ENCODE measurements around the gene RCL1. TPM values are rescaled to one million over a fixed set of nuclear protein-coding genes. Genes with fewer than 3 reads are reported as not detected.

The RCL1 gene
- total and polyA plus RNA-seq, 8 donors, result 11.3 to 153 (median 21.9) TPM

DNA sequence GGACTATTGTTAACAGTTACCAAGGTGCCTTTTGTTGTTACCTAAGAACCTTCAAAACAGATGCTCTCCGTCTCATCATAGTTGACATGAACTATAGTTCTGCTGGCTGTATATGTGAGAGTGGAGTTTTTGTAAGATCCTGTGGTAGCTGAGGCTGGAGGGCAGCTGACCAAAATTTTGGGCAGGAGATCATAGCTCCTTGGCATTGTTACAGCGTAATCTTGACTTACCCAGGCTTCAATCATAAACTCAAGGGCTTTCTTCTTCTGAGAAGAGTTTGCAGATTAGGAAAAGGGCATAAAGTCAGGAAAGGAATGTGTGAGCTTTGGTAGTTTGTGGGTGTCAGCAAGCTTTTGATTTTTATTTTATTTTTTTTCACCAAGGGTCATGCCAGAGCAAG, 34.5 kb downstream of the RCL1 start:
- Histone ChIP-seq H3K4me1 (peaks cover 9 to 24% (median 11%) of the 10 kb centered on the region in 3 donors), H3K36me3 (no peaks in the 10 kb centered on the region), H3K9me3 (no peaks in the 10 kb centered on the region), H3K27me3 (no peaks in the 10 kb centered on the region), H3K4me3 (no peak overlapping the region), H3K27ac (no peak overlapping the region)
- 90 to 95% methylated on average over 2 of the region's 2 CpGs for WGBS, 2 donors
- intact Hi-C loops (cut with DNase I), result no loop called here
- ATAC-seq (no peak), FAIRE-seq (no peak), DNase-seq (no peak)
- TF ChIP-seq, protein P1, sequence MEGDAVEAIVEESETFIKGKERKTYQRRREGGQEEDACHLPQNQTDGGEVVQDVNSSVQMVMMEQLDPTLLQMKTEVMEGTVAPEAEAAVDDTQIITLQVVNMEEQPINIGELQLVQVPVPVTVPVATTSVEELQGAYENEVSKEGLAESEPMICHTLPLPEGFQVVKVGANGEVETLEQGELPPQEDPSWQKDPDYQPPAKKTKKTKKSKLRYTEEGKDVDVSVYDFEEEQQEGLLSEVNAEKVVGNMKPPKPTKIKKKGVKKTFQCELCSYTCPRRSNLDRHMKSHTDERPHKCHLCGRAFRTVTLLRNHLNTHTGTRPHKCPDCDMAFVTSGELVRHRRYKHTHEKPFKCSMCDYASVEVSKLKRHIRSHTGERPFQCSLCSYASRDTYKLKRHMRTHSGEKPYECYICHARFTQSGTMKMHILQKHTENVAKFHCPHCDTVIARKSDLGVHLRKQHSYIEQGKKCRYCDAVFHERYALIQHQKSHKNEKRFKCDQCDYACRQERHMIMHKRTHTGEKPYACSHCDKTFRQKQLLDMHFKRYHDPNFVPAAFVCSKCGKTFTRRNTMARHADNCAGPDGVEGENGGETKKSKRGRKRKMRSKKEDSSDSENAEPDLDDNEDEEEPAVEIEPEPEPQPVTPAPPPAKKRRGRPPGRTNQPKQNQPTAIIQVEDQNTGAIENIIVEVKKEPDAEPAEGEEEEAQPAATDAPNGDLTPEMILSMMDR (IDR thresholded peaks at IDR 0.05), result no peak

DNA sequence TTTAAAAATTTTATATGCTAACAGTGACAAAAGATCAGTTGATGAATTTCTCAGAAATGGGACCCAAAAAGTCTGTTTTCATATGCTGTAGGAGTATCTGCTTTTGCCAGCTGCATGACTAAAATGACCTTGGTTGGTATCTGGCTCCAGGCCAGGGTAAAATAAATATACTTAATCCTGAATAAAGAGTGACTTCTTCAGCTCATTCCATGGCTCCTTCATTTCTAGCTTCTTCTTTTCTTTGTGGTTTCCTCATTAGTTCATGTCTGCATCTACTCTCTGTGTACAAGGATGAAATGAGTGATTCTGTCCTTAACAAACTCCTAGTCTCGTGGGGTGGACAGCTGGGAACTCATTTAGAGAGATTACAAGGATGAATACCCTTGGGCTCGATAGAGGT, 36.0 kb downstream of the RCL1 start:
- Histone ChIP-seq H3K27ac (peak overlapping the region in 1 of 4 donors; percentile 48), H3K4me3 (no peak overlapping the region), H3K36me3 (no peaks in the 10 kb centered on the region), H3K9me3 (no peaks in the 10 kb centered on the region), H3K4me1 (peaks cover 13 to 29% (median 24%) of the 10 kb centered on the region in 3 donors), H3K27me3 (no peaks in the 10 kb centered on the region)
- DNase-seq (peak in 1 of 6 donors; percentile 35), FAIRE-seq (no peak), ATAC-seq (peak; percentile 44 to 73 (median 68))
- TF ChIP-seq, protein P1 (IDR thresholded peaks at IDR 0.05), result no peak
- intact Hi-C loops (cut with DNase I), result no loop called here
- WGBS, 2 donors, result 48 to 57% methylated on average over 2 of the region's 2 CpGs

DNA sequence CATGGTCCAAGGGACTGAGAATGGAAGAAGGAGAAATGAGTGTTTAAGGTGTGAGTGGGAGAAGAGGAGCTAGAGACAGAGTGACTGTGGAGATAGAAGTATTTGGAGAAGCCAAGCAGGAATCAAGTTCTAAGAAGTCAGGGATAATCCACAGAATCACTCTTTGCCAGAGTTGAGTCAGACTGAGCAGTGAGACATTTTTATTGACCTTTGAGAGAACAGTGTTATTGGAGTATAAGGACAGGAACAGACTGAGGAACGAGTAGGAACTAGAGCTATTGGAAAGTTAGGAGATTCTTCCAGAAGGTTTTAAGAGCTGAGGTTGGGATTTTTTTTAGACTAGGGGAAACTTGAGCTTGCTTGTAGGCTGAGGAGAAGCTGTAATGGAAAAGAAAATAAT, 37.2 kb downstream of the RCL1 start:
- FAIRE-seq, result no peak
- peaks cover 20 to 38% (median 26%) of the 10 kb centered on the region in 3 donors for H3K4me1 ChIP-seq
- TF ChIP-seq, protein P1 (IDR thresholded peaks at IDR 0.05), result no peak
- H3K36me3 ChIP-seq, result no peaks in the 10 kb centered on the region
- H3K27me3 ChIP-seq, result no peaks in the 10 kb centered on the region
- DNase-seq, result no peak
- intact Hi-C loops (cut with DNase I), result no loop called here
- no peak overlapping the region for H3K4me3 ChIP-seq
- H3K9me3 ChIP-seq, result no peaks in the 10 kb centered on the region
- ATAC-seq, result peak in 2 of 4 donors; percentile 8 to 34
- H3K27ac ChIP-seq, result peak overlapping the region in 1 of 4 donors; percentile 1
- WGBS, 2 donors, result 71% methylated on average over 1 of the region's 1 CpG

DNA sequence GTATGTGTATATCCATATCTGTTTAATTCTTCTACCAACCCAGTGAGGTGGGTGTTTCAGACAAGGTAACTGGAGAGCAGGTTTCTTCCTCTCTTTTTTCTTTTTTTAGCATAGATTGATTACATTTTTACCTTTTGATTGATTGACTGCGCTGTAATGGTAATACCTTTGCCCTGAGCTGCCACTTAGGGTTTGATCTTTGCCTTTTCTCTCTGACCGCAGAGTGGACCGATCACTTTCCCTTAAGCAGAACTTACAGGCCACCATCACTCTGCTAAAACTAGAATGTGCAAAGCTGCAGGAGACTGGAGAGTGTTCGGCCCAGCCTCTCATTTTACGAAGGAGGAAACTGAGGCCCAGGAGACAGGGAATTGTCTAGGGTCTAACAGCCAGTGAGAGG, 38.0 kb downstream of the RCL1 start:
- no peaks in the 10 kb centered on the region for H3K9me3 ChIP-seq
- no peaks in the 10 kb centered on the region for H3K27me3 ChIP-seq
- no peaks in the 10 kb centered on the region for H3K36me3 ChIP-seq
- no peak for FAIRE-seq
- H3K4me1 ChIP-seq, result peaks cover 20 to 38% (median 26%) of the 10 kb centered on the region in 3 donors
- no peak for ATAC-seq
- no peak overlapping the region for H3K27ac ChIP-seq
- TF ChIP-seq, protein P1 (IDR thresholded peaks at IDR 0.05), result no peak
- no peak overlapping the region for H3K4me3 ChIP-seq
- intact Hi-C loops (cut with DNase I), result no loop called here
- 77 to 78% methylated on average over 5 of the region's 5 CpGs for WGBS, 2 donors
- no peak for DNase-seq

DNA sequence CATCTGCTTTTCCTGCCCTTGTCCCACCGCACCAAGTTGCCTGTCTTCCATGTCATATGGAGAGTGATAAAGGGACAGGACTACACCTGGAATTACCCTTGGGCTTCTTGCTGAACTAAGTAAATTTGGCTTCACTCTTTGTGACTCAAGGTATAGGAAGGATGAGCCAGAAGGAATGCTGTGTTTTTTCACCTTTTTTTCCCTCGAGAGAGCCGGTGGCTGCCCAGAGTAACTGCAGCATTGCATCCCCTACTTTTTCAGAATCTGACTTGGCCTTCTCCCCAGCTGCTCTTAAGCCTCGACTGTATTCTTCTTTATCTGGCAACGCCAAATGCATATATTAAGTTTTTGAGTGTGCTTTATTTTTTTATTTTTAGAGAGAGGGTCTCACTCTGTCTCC, 38.4 kb downstream of the RCL1 start:
- intact Hi-C loops (cut with DNase I), result no loop called here
- no peak overlapping the region for H3K4me3 ChIP-seq
- FAIRE-seq, result no peak
- no peaks in the 10 kb centered on the region for H3K36me3 ChIP-seq
- H3K4me1 ChIP-seq, result peaks cover 20 to 38% (median 26%) of the 10 kb centered on the region in 3 donors
- H3K9me3 ChIP-seq, result no peaks in the 10 kb centered on the region
- 94 to 95% methylated on average over 5 of the region's 5 CpGs for WGBS, 2 donors
- DNase-seq, result no peak
- no peaks in the 10 kb centered on the region for H3K27me3 ChIP-seq
- TF ChIP-seq, protein P1 (IDR thresholded peaks at IDR 0.05), result no peak
- no peak overlapping the region for H3K27ac ChIP-seq
- no peak for ATAC-seq

Measured in pancreas (tissue), 10 donors.